ENCODE results near the gene SIM2. TPM values are rescaled to one million over a fixed set of nuclear protein-coding genes. Genes with fewer than 3 reads are reported as not detected.

The SIM2 gene
- total RNA-seq, 2 donors from 2014 or later = not detected

DNA sequence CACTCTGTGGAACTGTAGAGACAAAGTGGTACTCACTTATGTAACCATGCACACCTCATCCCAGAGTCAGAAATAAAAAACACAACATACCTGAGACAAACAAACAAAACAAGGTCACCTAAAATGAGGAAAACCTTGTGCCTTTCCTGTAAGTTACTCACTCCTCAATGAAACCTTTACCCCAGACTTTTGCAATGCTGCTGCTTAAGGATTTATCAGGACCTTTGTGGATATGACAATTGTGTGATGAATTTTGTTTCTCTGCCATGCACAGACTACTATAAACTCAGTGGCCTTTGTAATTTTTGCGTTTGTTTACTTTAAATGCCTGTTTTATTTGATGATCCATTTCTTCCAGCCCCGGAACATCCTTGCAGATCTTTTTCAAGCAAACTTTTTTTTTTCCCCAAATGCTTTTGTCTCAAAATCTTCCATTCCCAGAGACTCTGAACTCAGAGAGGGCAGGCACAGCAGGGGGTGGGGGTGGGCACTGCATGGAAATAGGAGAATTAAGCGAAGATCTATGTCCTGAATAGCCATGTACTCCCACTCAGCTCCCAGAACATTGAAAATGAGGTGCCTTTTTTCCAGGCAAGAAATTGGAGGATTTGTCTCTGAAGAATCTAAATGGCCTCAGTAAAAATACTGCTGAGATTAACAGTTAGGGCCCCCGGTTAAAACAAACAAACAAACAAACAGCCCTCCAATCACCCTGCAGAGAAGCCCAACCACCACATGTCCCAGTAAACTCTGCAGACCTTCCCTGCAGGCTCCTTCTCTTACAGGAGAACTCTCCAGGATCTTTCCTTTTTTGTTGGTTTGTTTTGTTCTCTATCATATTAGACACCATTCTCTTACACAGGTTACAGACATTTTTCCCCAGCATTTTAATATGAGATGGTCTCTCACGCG lies 22.6 kb upstream of the SIM2 start:
- Histone ChIP-seq H3K9me3 (peaks cover 11% of the 10 kb centered on the region), H3K36me3 (no peaks in the 10 kb centered on the region), H3K4me3 (no peak overlapping the region), H3K27me3 (replicated peaks; ENCODE audit: insufficient read depth) (no peaks in the 10 kb centered on the region), H3K4me1 (ENCODE audit: control insufficient read depth in 1 of 2, low read depth in 2 of 2) (no peaks in the 10 kb centered on the region), H3K27ac (no peak overlapping the region)
- TF ChIP-seq, protein P1, sequence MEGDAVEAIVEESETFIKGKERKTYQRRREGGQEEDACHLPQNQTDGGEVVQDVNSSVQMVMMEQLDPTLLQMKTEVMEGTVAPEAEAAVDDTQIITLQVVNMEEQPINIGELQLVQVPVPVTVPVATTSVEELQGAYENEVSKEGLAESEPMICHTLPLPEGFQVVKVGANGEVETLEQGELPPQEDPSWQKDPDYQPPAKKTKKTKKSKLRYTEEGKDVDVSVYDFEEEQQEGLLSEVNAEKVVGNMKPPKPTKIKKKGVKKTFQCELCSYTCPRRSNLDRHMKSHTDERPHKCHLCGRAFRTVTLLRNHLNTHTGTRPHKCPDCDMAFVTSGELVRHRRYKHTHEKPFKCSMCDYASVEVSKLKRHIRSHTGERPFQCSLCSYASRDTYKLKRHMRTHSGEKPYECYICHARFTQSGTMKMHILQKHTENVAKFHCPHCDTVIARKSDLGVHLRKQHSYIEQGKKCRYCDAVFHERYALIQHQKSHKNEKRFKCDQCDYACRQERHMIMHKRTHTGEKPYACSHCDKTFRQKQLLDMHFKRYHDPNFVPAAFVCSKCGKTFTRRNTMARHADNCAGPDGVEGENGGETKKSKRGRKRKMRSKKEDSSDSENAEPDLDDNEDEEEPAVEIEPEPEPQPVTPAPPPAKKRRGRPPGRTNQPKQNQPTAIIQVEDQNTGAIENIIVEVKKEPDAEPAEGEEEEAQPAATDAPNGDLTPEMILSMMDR (IDR thresholded peaks at IDR 0.05) = no peak
- no peak for DNase-seq (ENCODE audit: low spot score)
- ATAC-seq (ENCODE audit: insufficient number of reproducible peaks, low FRiP score, low read depth) = no peak

DNA sequence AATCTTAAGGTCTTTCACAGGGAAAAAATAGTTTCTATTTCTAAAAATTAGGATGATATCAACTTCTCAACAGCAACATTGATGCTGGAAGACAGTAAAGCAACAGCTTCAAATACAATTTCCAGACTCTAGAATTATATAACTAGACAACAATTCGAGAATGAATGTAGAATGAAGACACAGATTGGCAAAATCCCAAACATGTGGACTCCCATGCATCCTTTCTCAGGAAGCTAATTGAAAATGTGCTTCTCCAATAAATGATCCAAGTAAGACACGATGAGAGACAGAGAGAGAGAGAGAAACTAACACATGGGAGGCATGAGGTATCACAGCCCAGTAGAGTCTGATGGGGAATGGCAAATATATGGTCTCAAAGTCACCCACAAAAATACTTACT lies 21.5 kb upstream of the SIM2 start:
- Histone ChIP-seq H3K36me3 (no peaks in the 10 kb centered on the region), H3K4me3 (no peak overlapping the region), H3K27ac (no peak overlapping the region), H3K27me3 (replicated peaks; ENCODE audit: insufficient read depth) (no peaks in the 10 kb centered on the region), H3K4me1 (ENCODE audit: control insufficient read depth in 1 of 2, low read depth in 2 of 2) (no peaks in the 10 kb centered on the region), H3K9me3 (peaks cover 16% of the 10 kb centered on the region)
- TF ChIP-seq, protein P1 (IDR thresholded peaks at IDR 0.05) = no peak
- DNase-seq (ENCODE audit: low spot score) (no peak), ATAC-seq (ENCODE audit: insufficient number of reproducible peaks, low FRiP score, low read depth) (no peak)

DNA sequence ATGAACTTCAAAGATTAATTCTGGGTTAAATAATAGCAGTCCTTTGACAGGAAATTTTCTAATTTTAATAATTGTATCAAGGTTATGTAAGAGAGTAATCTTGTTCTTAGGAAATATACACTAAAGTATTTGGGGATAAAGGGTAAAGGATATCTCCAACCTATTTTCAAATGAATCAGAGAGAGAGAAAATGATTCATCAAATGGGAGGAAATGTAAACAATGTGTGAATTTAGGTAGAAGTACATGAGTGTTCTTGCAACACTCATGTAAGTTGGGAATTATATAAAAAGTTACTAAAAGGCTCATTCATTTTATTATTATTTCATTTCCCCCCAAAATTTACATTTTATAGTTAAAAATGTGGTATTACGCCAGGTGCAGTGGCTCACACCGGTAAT lies 20.4 kb upstream of the SIM2 start:
- Histone ChIP-seq H3K4me3 (no peak overlapping the region), H3K9me3 (peaks cover 16% of the 10 kb centered on the region), H3K27ac (no peak overlapping the region), H3K4me1 (ENCODE audit: control insufficient read depth in 1 of 2, low read depth in 2 of 2) (no peaks in the 10 kb centered on the region), H3K27me3 (replicated peaks; ENCODE audit: insufficient read depth) (no peaks in the 10 kb centered on the region), H3K36me3 (no peaks in the 10 kb centered on the region)
- no peak for ATAC-seq (ENCODE audit: insufficient number of reproducible peaks, low FRiP score, low read depth)
- TF ChIP-seq, protein P1 (IDR thresholded peaks at IDR 0.05) = no peak
- DNase-seq (ENCODE audit: low spot score) = no peak

DNA sequence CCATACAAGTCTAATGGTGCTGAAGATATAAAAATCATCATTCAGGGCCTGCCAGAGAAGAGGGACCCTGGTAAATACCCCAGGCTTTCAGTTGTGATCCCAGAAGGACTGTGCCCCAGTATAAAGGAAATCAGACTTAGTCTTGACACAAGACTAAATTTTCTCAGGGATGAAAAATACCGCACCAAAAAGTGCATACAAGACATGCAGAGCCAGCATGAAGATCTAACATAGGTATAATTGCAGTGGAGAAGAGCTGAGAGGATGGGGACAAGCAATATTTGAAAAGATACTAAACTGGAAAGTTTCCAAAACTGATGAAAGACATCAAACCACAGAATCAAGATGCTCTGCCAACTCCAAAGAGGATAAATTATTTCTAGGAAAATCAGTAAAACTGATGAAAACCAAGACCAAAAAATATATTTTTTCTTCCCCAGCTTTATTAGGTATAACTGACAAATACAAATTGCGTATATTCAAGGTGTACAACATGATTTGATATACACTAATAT lies 17.7 kb upstream of the SIM2 start:
- Histone ChIP-seq H3K9me3 (peaks cover 16% of the 10 kb centered on the region), H3K4me3 (no peak overlapping the region), H3K27ac (no peak overlapping the region), H3K4me1 (ENCODE audit: control insufficient read depth in 1 of 2, low read depth in 2 of 2) (no peaks in the 10 kb centered on the region), H3K27me3 (replicated peaks; ENCODE audit: insufficient read depth) (no peaks in the 10 kb centered on the region), H3K36me3 (no peaks in the 10 kb centered on the region)
- TF ChIP-seq, protein P1 (IDR thresholded peaks at IDR 0.05) = no peak
- no peak for ATAC-seq (ENCODE audit: insufficient number of reproducible peaks, low FRiP score, low read depth)
- DNase-seq (ENCODE audit: low spot score) = no peak

DNA sequence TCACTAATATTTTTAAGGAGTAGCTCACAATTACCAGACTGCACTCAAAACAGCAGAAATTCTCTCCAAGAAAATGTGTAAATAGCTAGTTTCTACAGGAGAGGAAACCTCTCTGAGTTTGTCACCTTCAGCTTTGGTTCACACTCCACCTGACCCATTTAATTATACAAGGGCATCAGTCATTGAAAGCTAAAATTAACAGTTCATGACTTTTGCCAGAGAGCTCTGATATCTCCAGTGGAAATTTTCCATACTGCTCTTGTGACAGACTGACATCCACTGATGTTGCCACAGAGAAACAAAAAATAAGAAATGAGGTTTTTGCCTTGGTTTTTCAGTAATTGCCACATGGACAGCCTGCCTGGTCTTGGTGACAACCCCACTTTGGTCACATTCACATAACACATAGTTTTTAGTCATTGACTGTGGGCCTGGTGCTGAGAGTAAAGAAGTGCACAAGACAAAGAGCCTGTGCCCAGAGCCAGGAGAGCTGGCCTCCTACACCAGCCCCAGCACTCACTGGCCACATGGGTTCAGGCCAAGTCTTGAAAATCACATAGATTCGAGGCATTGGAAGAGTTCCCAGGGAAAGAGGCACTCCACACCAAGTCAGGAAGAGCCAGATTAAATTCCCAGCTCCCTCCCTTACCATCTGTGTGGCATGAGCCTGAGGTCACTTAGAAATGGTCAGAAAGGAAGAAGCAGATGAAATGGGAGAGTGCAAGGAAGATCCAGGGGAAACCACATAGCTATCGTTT lies 13.8 kb upstream of the SIM2 start:
- Histone ChIP-seq H3K4me1 (ENCODE audit: control insufficient read depth in 1 of 2, low read depth in 2 of 2) (no peaks in the 10 kb centered on the region), H3K27ac (no peak overlapping the region), H3K27me3 (replicated peaks; ENCODE audit: insufficient read depth) (no peaks in the 10 kb centered on the region), H3K36me3 (no peaks in the 10 kb centered on the region), H3K4me3 (no peak overlapping the region), H3K9me3 (peaks cover 16% of the 10 kb centered on the region)
- no peak for DNase-seq (ENCODE audit: low spot score)
- TF ChIP-seq, protein P1 (IDR thresholded peaks at IDR 0.05) = no peak
- ATAC-seq (ENCODE audit: insufficient number of reproducible peaks, low FRiP score, low read depth) = no peak

Measured in thoracic aorta (tissue), 2 donors.